ENCODE data around the gene PGBD5.

PGBD5 gene

GRCh38 chr1:230299191-230300006, 126.7 kb downstream of the PGBD5 start:
- DNase-seq (ENCODE audit: low read depth, low spot score): no peak
- H3K4me3 ChIP-seq (ENCODE audit: low read length): no peak overlapping the region

- no peak for DNase-seq (ENCODE audit: low read depth, low spot score)
- no peak overlapping the region for H3K4me3 ChIP-seq (ENCODE audit: low read length)
Measured at GRCh38 chr1:230295367-230295766, 130.8 kb downstream of the PGBD5 start.

- DNase-seq (ENCODE audit: low read depth, low spot score): no peak
- no peak overlapping the region for H3K4me3 ChIP-seq (ENCODE audit: low read length)
Measured at GRCh38 chr1:230293390-230293700, 132.8 kb downstream of the PGBD5 start.

DNA sequence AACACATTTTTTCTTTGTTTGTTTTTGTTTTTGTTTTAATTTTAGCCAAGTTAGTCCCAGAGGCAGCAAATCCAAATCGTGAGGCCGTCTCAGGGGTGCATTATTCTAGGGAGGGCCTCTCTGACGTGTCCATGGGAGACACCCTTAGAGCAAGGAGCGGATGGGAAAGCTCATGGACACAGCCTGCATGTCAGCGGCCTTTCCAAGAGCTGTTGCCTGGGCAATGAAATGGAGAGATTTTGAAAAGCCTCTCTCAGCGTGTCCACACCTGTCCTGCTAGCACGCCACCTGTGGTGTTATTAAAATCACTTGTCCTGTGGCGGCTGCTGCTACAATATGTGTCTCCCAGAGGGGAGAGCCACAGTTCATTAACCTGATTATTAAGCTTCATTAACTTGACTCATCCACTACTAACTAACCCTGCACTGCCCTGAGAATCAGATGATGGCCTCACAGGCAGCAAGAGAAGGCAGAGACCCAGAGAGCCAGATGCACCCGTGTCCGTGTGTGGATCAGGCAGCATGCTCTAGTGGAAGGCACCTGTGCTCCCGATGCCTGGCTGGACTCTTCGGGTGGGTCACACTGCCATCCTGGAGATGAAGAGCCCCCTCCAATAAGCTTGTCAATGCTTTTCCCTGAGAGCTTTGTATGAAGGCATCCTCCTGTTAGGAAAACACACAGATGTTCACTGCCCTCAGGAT, 133.3 kb downstream of the PGBD5 start:
- DNase-seq (ENCODE audit: low read depth, low spot score): no peak
- no peak overlapping the region for H3K4me3 ChIP-seq (ENCODE audit: low read length)

GRCh38 chr1:230291731-230292620, 134.2 kb downstream of the PGBD5 start:
- H3K4me3 ChIP-seq (ENCODE audit: low read length): no peak overlapping the region
- no peak for DNase-seq (ENCODE audit: low read depth, low spot score)

- H3K4me3 ChIP-seq (ENCODE audit: low read length): no peak overlapping the region
- DNase-seq (ENCODE audit: low read depth, low spot score): no peak
Measured at GRCh38 chr1:230289350-230289644, 136.8 kb downstream of the PGBD5 start.

- no peak overlapping the region for H3K4me3 ChIP-seq (ENCODE audit: low read length)
Measured at GRCh38 chr1:230288641-230289349, 137.3 kb downstream of the PGBD5 start.

GRCh38 chr1:230287674-230288315, 138.3 kb downstream of the PGBD5 start:
- H3K4me3 ChIP-seq (ENCODE audit: low read length): no peak overlapping the region
- no peak for DNase-seq (ENCODE audit: low read depth, low spot score)

More at GRCh38 chr1:230288641-230289349, 137.3 kb downstream of the PGBD5 start:
- no peak for DNase-seq (ENCODE audit: low read depth, low spot score)

GRCh38 chr1:230286890-230287269, 139.3 kb downstream of the PGBD5 start:
- no peak for DNase-seq (ENCODE audit: low read depth, low spot score)
- no peak overlapping the region for H3K4me3 ChIP-seq (ENCODE audit: low read length)

DNA sequence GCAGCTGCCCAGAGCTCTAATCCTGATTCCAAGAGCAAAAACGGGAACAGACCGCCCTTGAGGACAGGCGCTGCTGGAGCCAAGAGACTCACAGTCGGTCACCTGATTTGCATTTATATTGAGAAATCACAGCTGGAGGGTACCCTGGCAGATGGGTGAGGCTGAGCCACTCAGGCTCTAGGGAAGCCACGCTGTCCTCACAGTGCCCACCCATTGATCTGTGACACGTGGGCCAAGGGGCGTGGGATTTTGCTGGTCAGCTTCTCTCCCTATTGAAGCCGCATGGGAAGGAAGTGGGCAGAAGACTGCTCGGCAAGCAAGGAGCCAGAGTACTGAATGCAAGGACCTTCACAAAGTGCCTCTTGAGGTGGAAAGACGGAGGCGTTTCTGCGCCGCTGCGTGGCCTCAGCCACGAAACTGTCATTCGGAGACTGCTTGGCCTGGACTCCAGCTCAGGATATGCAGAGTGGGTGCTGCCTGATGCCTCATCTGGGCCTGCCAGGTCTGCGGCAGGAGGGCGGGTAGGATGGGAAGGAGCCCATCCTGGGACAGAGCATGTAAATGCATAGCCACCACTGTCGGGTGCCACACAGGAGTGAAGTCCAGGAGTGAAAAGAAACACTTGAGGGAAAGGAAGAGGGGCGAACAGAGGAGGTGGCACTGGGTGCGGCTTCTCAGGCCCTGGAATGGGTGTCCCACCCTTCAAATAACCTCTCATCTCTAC, 139.8 kb downstream of the PGBD5 start:
- DNase-seq (ENCODE audit: low read depth, low spot score): no peak

GRCh38 chr1:230285351-230285750, 140.8 kb downstream of the PGBD5 start:
- no peak overlapping the region for H3K4me3 ChIP-seq (ENCODE audit: low read length)
- no peak for DNase-seq (ENCODE audit: low read depth, low spot score)

More for the DNA sequence above, 139.8 kb downstream of the PGBD5 start:
- H3K4me3 ChIP-seq (ENCODE audit: low read length): no peak overlapping the region

DNA sequence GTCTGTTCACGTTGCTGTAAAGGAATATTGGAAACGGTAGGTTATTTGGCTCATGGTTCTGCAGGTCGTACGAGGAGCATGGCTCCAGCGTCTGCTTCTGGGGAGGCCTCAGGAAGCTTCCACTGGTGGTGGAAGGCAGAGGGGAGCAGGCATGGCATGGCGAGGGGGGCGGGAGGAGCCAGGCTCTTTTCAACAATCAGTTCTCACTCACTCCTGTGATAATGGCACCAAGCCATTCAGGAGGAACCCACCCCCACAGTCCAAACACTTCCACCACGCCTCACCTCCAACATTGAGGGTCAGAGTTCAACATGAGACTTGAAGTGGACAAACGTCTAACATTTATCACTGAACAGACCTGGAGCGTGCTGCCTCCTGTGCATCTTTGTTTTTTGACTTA, 141.2 kb downstream of the PGBD5 start:
- DNase-seq (ENCODE audit: low read depth, low spot score): no peak
- no peak overlapping the region for H3K4me3 ChIP-seq (ENCODE audit: low read length)

GRCh38 chr1:230283678-230284077, 142.5 kb downstream of the PGBD5 start:
- H3K4me3 ChIP-seq (ENCODE audit: low read length): no peak overlapping the region
- no peak for DNase-seq (ENCODE audit: low read depth, low spot score)

- DNase-seq (ENCODE audit: low read depth, low spot score): peak; percentile 65
Measured at GRCh38 chr1:230282157-230282556, 144.0 kb downstream of the PGBD5 start.

GRCh38 chr1:230281556-230281955, 144.6 kb downstream of the PGBD5 start:
- H3K4me3 ChIP-seq (ENCODE audit: low read length): no peak overlapping the region

More at GRCh38 chr1:230282157-230282556, 144.0 kb downstream of the PGBD5 start:
- no peak overlapping the region for H3K4me3 ChIP-seq (ENCODE audit: low read length)

GRCh38 chr1:230280906-230281413, 145.2 kb downstream of the PGBD5 start:
- peak; percentile 74 for DNase-seq (ENCODE audit: low read depth, low spot score)
- peak overlapping the region; percentile 9 for H3K4me3 ChIP-seq (ENCODE audit: low read length)

More at GRCh38 chr1:230281556-230281955, 144.6 kb downstream of the PGBD5 start:
- DNase-seq (ENCODE audit: low read depth, low spot score): no peak

- H3K4me3 ChIP-seq (ENCODE audit: low read length): peak overlapping the region; percentile 9
- no peak for DNase-seq (ENCODE audit: low read depth, low spot score)
Measured at GRCh38 chr1:230280054-230280795, 145.9 kb downstream of the PGBD5 start.
